DND-41 (cell line): ENCODE measurements around the gene SFMBT2.

Experiments used
- EZH2 ChIP-seq: IDR thresholded peaks from 3 replicates; pipeline ENCODE4 v1.6.1; 2012; ENCODE audit warnings: borderline replicate concordance, low read depth, mild to moderate bottlenecking, moderate library complexity, low read length, inconsistent platforms; ENCODE audit not compliant: severe bottlenecking
- TF ChIP-seq, protein P1 (sequence below): IDR thresholded peaks from 2 replicates; pipeline ENCODE4 v1.5.1; 2012; ENCODE audit warnings: borderline replicate concordance, low read length, moderate library complexity, mild to moderate bottlenecking; ENCODE audit not compliant: poor library complexity, severe bottlenecking; ENCODE audit errors: extremely low read depth

DNA sequence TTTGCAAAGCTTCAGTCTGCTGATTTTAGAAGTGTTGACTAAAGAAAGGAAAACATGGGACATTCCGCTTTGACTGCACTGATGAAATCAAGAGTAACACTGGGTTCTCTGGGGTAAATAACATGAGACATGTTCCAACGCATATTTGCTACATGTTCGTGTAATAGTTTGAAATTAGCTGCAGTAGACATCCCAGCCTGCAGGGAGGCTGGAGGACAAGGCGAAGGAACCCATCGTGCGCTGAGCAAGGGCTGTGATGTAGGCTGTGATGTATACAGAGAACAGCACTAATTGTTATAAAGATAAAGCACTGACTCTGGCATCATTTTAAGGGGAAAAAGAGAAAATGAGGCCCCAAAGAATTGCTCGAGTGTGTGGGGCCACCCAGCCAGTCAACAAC lies 40.3 kb downstream of the SFMBT2 start:
- TF ChIP-seq, protein P1, sequence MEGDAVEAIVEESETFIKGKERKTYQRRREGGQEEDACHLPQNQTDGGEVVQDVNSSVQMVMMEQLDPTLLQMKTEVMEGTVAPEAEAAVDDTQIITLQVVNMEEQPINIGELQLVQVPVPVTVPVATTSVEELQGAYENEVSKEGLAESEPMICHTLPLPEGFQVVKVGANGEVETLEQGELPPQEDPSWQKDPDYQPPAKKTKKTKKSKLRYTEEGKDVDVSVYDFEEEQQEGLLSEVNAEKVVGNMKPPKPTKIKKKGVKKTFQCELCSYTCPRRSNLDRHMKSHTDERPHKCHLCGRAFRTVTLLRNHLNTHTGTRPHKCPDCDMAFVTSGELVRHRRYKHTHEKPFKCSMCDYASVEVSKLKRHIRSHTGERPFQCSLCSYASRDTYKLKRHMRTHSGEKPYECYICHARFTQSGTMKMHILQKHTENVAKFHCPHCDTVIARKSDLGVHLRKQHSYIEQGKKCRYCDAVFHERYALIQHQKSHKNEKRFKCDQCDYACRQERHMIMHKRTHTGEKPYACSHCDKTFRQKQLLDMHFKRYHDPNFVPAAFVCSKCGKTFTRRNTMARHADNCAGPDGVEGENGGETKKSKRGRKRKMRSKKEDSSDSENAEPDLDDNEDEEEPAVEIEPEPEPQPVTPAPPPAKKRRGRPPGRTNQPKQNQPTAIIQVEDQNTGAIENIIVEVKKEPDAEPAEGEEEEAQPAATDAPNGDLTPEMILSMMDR, result no peak
- no peak for TF ChIP-seq EZH2
